Amniotic stem cell (primary cell): ENCODE data around the gene DACH1.

Experiments used
- DNase-seq: peaks from one replicate; lab custom pipeline; 2025; lab: John Stamatoyannopoulos, UW

DACH1 gene

GRCh38 chr13:71394176-71394575 is 472.8 kb downstream of the DACH1 start:
- DNase-seq: no peak
